K562 (cell line): ENCODE results near the gene STON2. TPM values are rescaled to one million over a fixed set of nuclear protein-coding genes. Genes with fewer than 3 reads are reported as not detected.

Source experiments
- BRF1 ChIP-seq: IDR thresholded peaks from 3 replicates; pipeline ENCODE4 v1.6.1; 2011; ENCODE audit warnings: borderline replicate concordance, mild to moderate bottlenecking; ENCODE audit not compliant: insufficient read length; ENCODE audit errors: extremely low read depth
- CC2D1A ChIP-seq: fragments of 450-650 bp; IDR thresholded peaks from 2 replicates; pipeline ENCODE4 v1.6.1; 2017; ENCODE audit warnings: mild to moderate bottlenecking
- ELF1 ChIP-seq: fragments of 200-800 bp; sonication (Bioruptor generic); IDR thresholded peaks from 2 replicates; pipeline ENCODE4 v1.6.1; 2016; ENCODE audit warnings: missing genetic modification characterization, missing compliant biosample characterization
- EP300 ChIP-seq: IDR thresholded peaks from 2 replicates; pipeline ENCODE4 v1.6.1; 2012; ENCODE audit warnings: low read length, improper control_type of control experiment
- FOXM1 ChIP-seq, 2 experiments: fragments of 450-650 bp in 1 of 2; sonication (generic) in 1 of 2; formaldehyde crosslinking in 1 of 2; IDR thresholded peaks; 2 replicates each; pipeline versions ENCODE4 v1.6.1 to v1.9.0; 2017 to 2022; ENCODE audit warnings: low read depth in 2 of 2, mild to moderate bottlenecking in 2 of 2, missing genetic modification reagents in 1 of 2, moderate library complexity in 1 of 2
- GATA2 ChIP-seq: sonication (generic); formaldehyde crosslinking; IDR thresholded peaks from 2 replicates; pipeline ENCODE4 v1.4.0; 2020; ENCODE audit warnings: mild to moderate bottlenecking, missing genetic modification reagents
- HDAC2 ChIP-seq: fragments of 450-650 bp; IDR thresholded peaks from 2 replicates; pipeline ENCODE4 v1.6.1; 2016; ENCODE audit warnings: mild to moderate bottlenecking
- HMGN3 ChIP-seq: IDR thresholded peaks from 2 replicates; pipeline ENCODE4 v1.6.1; 2011; ENCODE audit warnings: borderline replicate concordance, low read depth, mild to moderate bottlenecking, mixed read lengths, low read length; ENCODE audit not compliant: insufficient read length; ENCODE audit errors: extremely low read depth
- JUN ChIP-seq, 2 experiments: sonication (generic) in 1 of 2; formaldehyde crosslinking in 1 of 2; IDR thresholded peaks; 2 replicates each; pipeline versions ENCODE4 v1.6.1 to v1.8.0; 2012 to 2022; ENCODE audit warnings: borderline replicate concordance in 2 of 2, mild to moderate bottlenecking in 2 of 2, improper control_type of control experiment in 1 of 2, low read depth in 1 of 2, low read length in 1 of 2, missing genetic modification reagents in 1 of 2
- MECOM ChIP-seq: fragments of 250-450 bp; sonication (Bioruptor Pico); IDR thresholded peaks from 2 replicates; pipeline ENCODE4 v1.8.0; 2022; ENCODE audit warnings: inconsistent platforms
- MEF2A ChIP-seq: IDR thresholded peaks from 2 replicates; pipeline ENCODE4 v1.6.1; 2011; ENCODE audit warnings: low read depth, mild to moderate bottlenecking, low read length, moderate library complexity; ENCODE audit not compliant: control insufficient read depth
- MTA2 ChIP-seq: fragments of 450-650 bp; IDR thresholded peaks from 2 replicates; pipeline ENCODE4 v1.6.1; 2016; ENCODE audit warnings: low read depth
- NCOA2 ChIP-seq, 2 experiments: fragments of 450-650 bp; IDR thresholded peaks; 2 replicates each; pipeline ENCODE4 v1.6.1; 2018; ENCODE audit warnings: mild to moderate bottlenecking in 2 of 2, moderate library complexity in 1 of 2; ENCODE audit not compliant: partially characterized antibody in 2 of 2
- NCOR1 ChIP-seq: fragments of 450-650 bp; IDR thresholded peaks from 2 replicates; pipeline ENCODE4 v1.6.1; 2016; ENCODE audit warnings: mild to moderate bottlenecking, moderate library complexity
- PCBP1 ChIP-seq: fragments of 200-400 bp; formaldehyde crosslinking; IDR thresholded peaks from 2 replicates; pipeline ENCODE4 v1.6.1; 2018; ENCODE audit warnings: mild to moderate bottlenecking, low read depth, low read length; ENCODE audit not compliant: poor library complexity, severe bottlenecking
- POLR2AphosphoS5 ChIP-seq: IDR thresholded peaks from 2 replicates; pipeline ENCODE4 v1.6.1; 2011; ENCODE audit warnings: mild to moderate bottlenecking, low read depth, low read length, moderate library complexity; ENCODE audit not compliant: control insufficient read depth, insufficient read depth
- RNF2 ChIP-seq: sonication (generic); IDR thresholded peaks from 2 replicates; pipeline ENCODE4 v1.6.1; 2016
- TBL1XR1 ChIP-seq, 2 experiments: IDR thresholded peaks; 2 replicates each; pipeline ENCODE4 v1.6.1; 2012; ENCODE audit warnings: improper control_type of control experiment in 2 of 2, low read length in 2 of 2, mild to moderate bottlenecking in 1 of 2
- TEAD2 ChIP-seq: fragments of 450-650 bp; IDR thresholded peaks from 2 replicates; pipeline ENCODE4 v1.6.1; 2016; ENCODE audit warnings: missing genetic modification characterization, control low read depth, missing compliant biosample characterization
- ZNF232 ChIP-seq: sonication (generic); formaldehyde crosslinking; IDR thresholded peaks from 2 replicates; pipeline ENCODE4 v1.8.0; 2022; ENCODE audit warnings: mild to moderate bottlenecking, missing genetic modification reagents
- ZNF239 ChIP-seq: fragments of 250-450 bp; sonication (Bioruptor Pico); IDR thresholded peaks from 2 replicates; pipeline ENCODE4 v1.4.0; 2020; ENCODE audit warnings: mild to moderate bottlenecking
- ZNF75A ChIP-seq: fragments of 450-650 bp; formaldehyde crosslinking; IDR thresholded peaks from 2 replicates; pipeline ENCODE4 v1.4.0; 2020; ENCODE audit warnings: mild to moderate bottlenecking
- ZNF766 ChIP-seq: fragments of 200-800 bp; sonication (Bioruptor generic); conservative IDR thresholded peaks from 2 replicates; pipeline ENCODE4 v1.6.1; 2016; ENCODE audit warnings: missing genetic modification characterization, missing compliant biosample characterization
- polyA plus RNA-seq, 8 experiments: library from polyadenylated mRNA; depleted of rRNA in 4 of 8; stranded (reverse) in 5 of 8; unstranded in 3 of 8; fragments of >200 nt; fragmentation: Nextera tagmentation in 2 of 8; fragmentation: Illumina TruSeq in 1 of 8; extraction: Ambion mirVana in 2 of 8; extraction: Trizol in 1 of 8; gene quantifications; 2 replicates each; pipeline versions ENCODE4 v1.2.1 to v1.2.3, GENCODE V29; 2011 to 2014; ENCODE audit warnings: inconsistent platforms in 1 of 8, missing spikeins in 1 of 8
- total RNA-seq, 7 experiments: library from RNA; depleted of rRNA in 6 of 7; stranded (reverse); fragments of >200 nt in 6 of 7; fragmentation: Illumina TruSeq in 2 of 7; extraction: Trizol in 2 of 7; gene quantifications; 2 replicates each; pipeline versions ENCODE4 v1.2.1 to v1.2.3, GENCODE V29; 2011 to 2021; ENCODE audit warnings: low replicate concordance in 1 of 7
- TF ChIP-seq, protein P1 (sequence below): IDR thresholded peaks from 2 replicates; pipeline ENCODE4 v1.6.1; 2016; ENCODE audit warnings: missing genetic modification characterization, missing compliant biosample characterization
- TF ChIP-seq, protein P2 (sequence below), 2 experiments: fragments of 450-650 bp; conservative IDR thresholded peaks; 2 replicates each; pipeline ENCODE4 v1.6.1; 2017; ENCODE audit warnings: mild to moderate bottlenecking in 2 of 2, moderate library complexity in 2 of 2
- TF ChIP-seq, protein P3 (sequence below): fragments of 450-650 bp; IDR thresholded peaks from 2 replicates; pipeline ENCODE4 v1.6.1; 2016; ENCODE audit warnings: low read depth, mild to moderate bottlenecking, moderate library complexity

The STON2 gene
- total and polyA plus RNA-seq, 9 of the 15 experiments (the other 6 are each of a cell fraction or from before 2014, with no cell fraction given): 7.8 to 99.3 (median 53.5) TPM

DNA sequence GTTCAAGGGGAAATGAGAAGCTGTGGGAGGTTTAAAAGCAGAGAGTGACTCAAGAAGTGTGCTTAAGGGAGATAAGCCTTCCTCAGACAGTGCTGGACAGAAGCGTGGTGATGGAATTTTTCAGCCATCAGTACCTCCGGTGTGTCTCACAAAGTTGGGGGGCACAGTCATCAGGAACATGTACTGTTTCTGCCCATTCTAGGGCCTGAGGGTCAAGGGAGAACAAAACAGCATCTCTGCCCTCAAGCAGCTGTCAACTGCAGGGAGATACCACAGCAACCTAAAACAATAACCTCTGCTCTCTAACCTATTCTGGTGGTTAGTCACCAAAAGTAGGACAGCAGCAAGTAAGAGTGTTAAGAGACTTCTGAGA is 2.0 kb upstream of the STON2 start (continued):
- TF ChIP-seq CC2D1A (0 out of 2 replicates have a peak, but pooled peaks have one; percentile 32), ELF1 (tag) (no peak), TEAD2 (tag) (no peak), POLR2AphosphoS5 (peak; percentile 68), MTA2 (peak; percentile 88), FOXM1 (IDR thresholded peaks at IDR 0.05; ENCODE audit: low read depth) (peak; percentile 63; the same call in 1 of the 2 replicates), FOXM1 (CRISPR knock-in tag; IDR thresholded peaks at IDR 0.05; ENCODE audit: low read depth) (no peak), HMGN3 (peak; percentile 43), EP300 (peak; percentile 93), JUN (IDR thresholded peaks at IDR 0.05; ENCODE audit: borderline replicate concordance, low read depth, low read length) (peak; percentile 72), JUN (CRISPR knock-in tag; IDR thresholded peaks at IDR 0.05; ENCODE audit: borderline replicate concordance) (no peak), TBL1XR1 (IDR thresholded peaks at IDR 0.05; ENCODE audit: low read length in 2 of 2) (peak in 1 of 2 experiments; percentile 87; a peak in 2 of 4 replicates), ZNF75A (CRISPR knock-in tag) (no peak), RNF2 (peak; percentile 45; the same call in 1 of the 2 replicates), BRF1 (no peak), ZNF232 (no peak), ZNF239 (CRISPR knock-in tag) (no peak), NCOR1 (peak; percentile 90), NCOA2 (IDR thresholded peaks at IDR 0.05; ENCODE audit: partially characterized antibody in 2 of 2) (peak in 1 of 2 experiments; percentile 30), MEF2A (peak; percentile 63; the same call in 1 of the 2 replicates), PCBP1 (no peak), HDAC2 (peak; percentile 58; the same call in 1 of the 2 replicates), ZNF766 (no peak; the same call in 1 of the 2 replicates), MECOM (no peak), GATA2 (CRISPR knock-in tag) (peak; percentile 76)
- TF ChIP-seq, protein P1, sequence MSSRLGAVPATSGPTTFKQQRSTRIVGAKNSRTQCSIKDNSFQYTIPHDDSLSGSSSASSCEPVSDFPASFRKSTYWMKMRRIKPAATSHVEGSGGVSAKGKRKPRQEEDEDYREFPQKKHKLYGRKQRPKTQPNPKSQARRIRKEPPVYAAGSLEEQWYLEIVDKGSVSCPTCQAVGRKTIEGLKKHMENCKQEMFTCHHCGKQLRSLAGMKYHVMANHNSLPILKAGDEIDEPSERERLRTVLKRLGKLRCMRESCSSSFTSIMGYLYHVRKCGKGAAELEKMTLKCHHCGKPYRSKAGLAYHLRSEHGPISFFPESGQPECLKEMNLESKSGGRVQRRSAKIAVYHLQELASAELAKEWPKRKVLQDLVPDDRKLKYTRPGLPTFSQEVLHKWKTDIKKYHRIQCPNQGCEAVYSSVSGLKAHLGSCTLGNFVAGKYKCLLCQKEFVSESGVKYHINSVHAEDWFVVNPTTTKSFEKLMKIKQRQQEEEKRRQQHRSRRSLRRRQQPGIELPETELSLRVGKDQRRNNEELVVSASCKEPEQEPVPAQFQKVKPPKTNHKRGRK (tag): no peak
- TF ChIP-seq, protein P2, sequence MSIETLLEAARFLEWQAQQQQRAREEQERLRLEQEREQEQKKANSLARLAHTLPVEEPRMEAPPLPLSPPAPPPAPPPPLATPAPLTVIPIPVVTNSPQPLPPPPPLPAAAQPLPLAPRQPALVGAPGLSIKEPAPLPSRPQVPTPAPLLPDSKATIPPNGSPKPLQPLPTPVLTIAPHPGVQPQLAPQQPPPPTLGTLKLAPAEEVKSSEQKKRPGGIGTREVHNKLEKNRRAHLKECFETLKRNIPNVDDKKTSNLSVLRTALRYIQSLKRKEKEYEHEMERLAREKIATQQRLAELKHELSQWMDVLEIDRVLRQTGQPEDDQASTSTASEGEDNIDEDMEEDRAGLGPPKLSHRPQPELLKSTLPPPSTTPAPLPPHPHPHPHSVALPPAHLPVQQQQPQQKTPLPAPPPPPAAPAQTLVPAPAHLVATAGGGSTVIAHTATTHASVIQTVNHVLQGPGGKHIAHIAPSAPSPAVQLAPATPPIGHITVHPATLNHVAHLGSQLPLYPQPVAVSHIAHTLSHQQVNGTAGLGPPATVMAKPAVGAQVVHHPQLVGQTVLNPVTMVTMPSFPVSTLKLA (conservative IDR thresholded peaks at IDR 0.05): peak in 1 of 2 experiments; percentile 61; a peak in 2 of 4 replicates
- TF ChIP-seq, protein P3, sequence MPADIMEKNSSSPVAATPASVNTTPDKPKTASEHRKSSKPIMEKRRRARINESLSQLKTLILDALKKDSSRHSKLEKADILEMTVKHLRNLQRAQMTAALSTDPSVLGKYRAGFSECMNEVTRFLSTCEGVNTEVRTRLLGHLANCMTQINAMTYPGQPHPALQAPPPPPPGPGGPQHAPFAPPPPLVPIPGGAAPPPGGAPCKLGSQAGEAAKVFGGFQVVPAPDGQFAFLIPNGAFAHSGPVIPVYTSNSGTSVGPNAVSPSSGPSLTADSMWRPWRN: no peak
